ENCODE measurements around the gene DXO.

The DXO gene

DNA sequence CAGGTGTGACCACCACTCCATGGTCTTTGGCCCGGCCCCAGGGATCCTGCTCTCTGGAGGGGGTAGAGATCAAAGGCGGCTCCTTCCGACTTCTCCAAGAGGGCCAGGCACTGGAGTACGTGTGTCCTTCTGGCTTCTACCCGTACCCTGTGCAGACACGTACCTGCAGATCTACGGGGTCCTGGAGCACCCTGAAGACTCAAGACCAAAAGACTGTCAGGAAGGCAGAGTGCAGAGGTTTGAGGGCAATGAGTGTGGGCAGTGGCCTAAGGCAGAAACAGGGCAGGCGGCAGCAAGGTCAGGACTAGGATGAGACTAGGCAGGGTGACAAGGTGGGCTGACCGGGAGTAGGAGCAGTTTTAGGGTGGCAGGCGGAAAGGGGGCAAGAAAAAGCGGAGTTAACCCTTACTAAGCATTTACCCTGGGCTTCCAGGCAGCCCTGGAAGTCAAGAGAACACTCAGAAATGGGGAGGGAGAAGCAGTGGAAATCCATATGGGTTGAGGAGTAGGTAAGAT lies 25.5 kb downstream of the DXO start:
- TF ChIP-seq, protein P1, sequence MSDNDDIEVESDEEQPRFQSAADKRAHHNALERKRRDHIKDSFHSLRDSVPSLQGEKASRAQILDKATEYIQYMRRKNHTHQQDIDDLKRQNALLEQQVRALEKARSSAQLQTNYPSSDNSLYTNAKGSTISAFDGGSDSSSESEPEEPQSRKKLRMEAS (IDR thresholded peaks at IDR 0.05) = no peak
- no peak for TF ChIP-seq ZBTB7A (IDR thresholded peaks at IDR 0.05; ENCODE audit: low read depth)
- TF ChIP-seq, protein P2, sequence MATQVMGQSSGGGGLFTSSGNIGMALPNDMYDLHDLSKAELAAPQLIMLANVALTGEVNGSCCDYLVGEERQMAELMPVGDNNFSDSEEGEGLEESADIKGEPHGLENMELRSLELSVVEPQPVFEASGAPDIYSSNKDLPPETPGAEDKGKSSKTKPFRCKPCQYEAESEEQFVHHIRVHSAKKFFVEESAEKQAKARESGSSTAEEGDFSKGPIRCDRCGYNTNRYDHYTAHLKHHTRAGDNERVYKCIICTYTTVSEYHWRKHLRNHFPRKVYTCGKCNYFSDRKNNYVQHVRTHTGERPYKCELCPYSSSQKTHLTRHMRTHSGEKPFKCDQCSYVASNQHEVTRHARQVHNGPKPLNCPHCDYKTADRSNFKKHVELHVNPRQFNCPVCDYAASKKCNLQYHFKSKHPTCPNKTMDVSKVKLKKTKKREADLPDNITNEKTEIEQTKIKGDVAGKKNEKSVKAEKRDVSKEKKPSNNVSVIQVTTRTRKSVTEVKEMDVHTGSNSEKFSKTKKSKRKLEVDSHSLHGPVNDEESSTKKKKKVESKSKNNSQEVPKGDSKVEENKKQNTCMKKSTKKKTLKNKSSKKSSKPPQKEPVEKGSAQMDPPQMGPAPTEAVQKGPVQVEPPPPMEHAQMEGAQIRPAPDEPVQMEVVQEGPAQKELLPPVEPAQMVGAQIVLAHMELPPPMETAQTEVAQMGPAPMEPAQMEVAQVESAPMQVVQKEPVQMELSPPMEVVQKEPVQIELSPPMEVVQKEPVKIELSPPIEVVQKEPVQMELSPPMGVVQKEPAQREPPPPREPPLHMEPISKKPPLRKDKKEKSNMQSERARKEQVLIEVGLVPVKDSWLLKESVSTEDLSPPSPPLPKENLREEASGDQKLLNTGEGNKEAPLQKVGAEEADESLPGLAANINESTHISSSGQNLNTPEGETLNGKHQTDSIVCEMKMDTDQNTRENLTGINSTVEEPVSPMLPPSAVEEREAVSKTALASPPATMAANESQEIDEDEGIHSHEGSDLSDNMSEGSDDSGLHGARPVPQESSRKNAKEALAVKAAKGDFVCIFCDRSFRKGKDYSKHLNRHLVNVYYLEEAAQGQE (IDR thresholded peaks at IDR 0.05; ENCODE audit: low read depth) = no peak
- no peak for TF ChIP-seq CREB1 (IDR thresholded peaks at IDR 0.05; ENCODE audit: low read depth)
- no peak for TF ChIP-seq YY1 (IDR thresholded peaks at IDR 0.05; ENCODE audit: low read depth)
- no peak for TF ChIP-seq TAF1 (IDR thresholded peaks at IDR 0.05; ENCODE audit: low read depth)
- no peak for TF ChIP-seq NFIC (IDR thresholded peaks at IDR 0.05)
- TF ChIP-seq TEAD4 (IDR thresholded peaks at IDR 0.05) = no peak
- TF ChIP-seq FOXM1 (IDR thresholded peaks at IDR 0.05; ENCODE audit: borderline replicate concordance, low read depth) = no peak

DNA sequence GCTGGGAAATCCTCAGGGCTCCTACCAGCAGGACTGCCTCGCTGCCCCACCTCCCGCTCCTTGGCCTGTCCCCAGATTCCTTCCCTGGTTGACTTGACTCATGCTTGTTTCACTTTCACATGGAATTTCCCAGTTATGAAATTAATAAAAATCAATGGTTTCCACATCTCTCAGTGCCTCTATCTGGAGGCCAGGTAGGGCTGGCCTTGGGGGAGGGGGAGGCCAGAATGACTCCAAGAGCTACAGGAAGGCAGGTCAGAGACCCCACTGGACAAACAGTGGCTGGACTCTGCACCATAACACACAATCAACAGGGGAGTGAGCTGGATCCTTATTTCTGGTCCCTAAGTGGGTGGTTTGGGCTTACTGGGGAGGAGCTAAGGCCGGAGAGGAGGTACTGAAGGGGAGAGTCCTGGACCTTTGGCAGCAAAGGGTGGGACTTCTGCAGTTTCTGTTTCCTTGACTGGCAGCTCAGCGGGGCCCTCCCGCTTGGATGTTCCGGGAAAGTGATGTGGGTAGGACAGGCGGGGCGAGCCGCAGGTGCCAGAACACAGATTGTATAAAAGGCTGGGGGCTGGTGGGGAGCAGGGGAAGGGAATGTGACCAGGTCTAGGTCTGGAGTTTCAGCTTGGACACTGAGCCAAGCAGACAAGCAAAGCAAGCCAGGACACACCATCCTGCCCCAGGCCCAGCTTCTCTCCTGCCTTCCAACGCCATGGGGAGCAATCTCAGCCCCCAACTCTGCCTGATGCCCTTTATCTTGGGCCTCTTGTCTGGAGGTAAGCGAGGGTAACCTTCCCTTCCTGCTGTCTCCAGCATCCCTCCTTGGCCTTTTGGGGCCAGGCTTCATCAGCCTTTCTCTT lies 26.2 kb downstream of the DXO start, which contains the start of gene CFB:
Gene CFB, plus strand, starts transcription at position 589 of the 863 bp plus-strand sequence. Its CDS starts 127 bp downstream, at position 716.
- TF ChIP-seq RAD21 (IDR thresholded peaks at IDR 0.05; ENCODE audit: low read depth) (no peak), CEBPB (IDR thresholded peaks at IDR 0.05) (no peak), TCF12 (IDR thresholded peaks at IDR 0.05; ENCODE audit: low read depth) (no peak), ZBTB7A (IDR thresholded peaks at IDR 0.05; ENCODE audit: low read depth) (no peak), FOXM1 (IDR thresholded peaks at IDR 0.05; ENCODE audit: borderline replicate concordance, low read depth) (no peak), TAF1 (IDR thresholded peaks at IDR 0.05; ENCODE audit: low read depth) (no peak), EGR1 (IDR thresholded peaks at IDR 0.05) (no peak), TEAD4 (IDR thresholded peaks at IDR 0.05) (no peak), NFIC (IDR thresholded peaks at IDR 0.05) (no peak), CREB1 (IDR thresholded peaks at IDR 0.05; ENCODE audit: low read depth) (no peak), EP300 (IDR thresholded peaks at IDR 0.05; ENCODE audit: borderline replicate concordance) (no peak), YY1 (IDR thresholded peaks at IDR 0.05; ENCODE audit: low read depth) (no peak)
- TF ChIP-seq, protein P3, sequence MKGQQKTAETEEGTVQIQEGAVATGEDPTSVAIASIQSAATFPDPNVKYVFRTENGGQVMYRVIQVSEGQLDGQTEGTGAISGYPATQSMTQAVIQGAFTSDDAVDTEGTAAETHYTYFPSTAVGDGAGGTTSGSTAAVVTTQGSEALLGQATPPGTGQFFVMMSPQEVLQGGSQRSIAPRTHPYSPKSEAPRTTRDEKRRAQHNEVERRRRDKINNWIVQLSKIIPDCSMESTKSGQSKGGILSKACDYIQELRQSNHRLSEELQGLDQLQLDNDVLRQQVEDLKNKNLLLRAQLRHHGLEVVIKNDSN (IDR thresholded peaks at IDR 0.05) = no peak
- TF ChIP-seq, protein P1 (IDR thresholded peaks at IDR 0.05) = no peak
- TF ChIP-seq, protein P2 (IDR thresholded peaks at IDR 0.05; ENCODE audit: low read depth) = no peak

DNA sequence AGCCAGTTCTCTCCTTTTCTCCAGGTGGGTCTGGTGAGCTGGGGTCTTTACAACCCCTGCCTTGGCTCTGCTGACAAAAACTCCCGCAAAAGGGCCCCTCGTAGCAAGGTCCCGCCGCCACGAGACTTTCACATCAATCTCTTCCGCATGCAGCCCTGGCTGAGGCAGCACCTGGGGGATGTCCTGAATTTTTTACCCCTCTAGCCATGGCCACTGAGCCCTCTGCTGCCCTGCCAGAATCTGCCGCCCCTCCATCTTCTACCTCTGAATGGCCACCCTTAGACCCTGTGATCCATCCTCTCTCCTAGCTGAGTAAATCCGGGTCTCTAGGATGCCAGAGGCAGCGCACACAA lies 26.8 kb downstream of the DXO start:
- no peak for TF ChIP-seq ZBTB7A (IDR thresholded peaks at IDR 0.05; ENCODE audit: low read depth)
- TF ChIP-seq RAD21 (IDR thresholded peaks at IDR 0.05; ENCODE audit: low read depth) = no peak
- TF ChIP-seq YY1 (IDR thresholded peaks at IDR 0.05; ENCODE audit: low read depth) = no peak
- TF ChIP-seq CREB1 (IDR thresholded peaks at IDR 0.05; ENCODE audit: low read depth) = no peak
- TF ChIP-seq TEAD4 (IDR thresholded peaks at IDR 0.05) = no peak
- TF ChIP-seq EGR1 (IDR thresholded peaks at IDR 0.05) = no peak
- no peak for TF ChIP-seq NFIC (IDR thresholded peaks at IDR 0.05)
- TF ChIP-seq FOXM1 (IDR thresholded peaks at IDR 0.05; ENCODE audit: borderline replicate concordance, low read depth) = no peak
- TF ChIP-seq CEBPB (IDR thresholded peaks at IDR 0.05) = no peak
- no peak for TF ChIP-seq EP300 (IDR thresholded peaks at IDR 0.05; ENCODE audit: borderline replicate concordance)
- no peak for TF ChIP-seq TCF12 (IDR thresholded peaks at IDR 0.05; ENCODE audit: low read depth)
- TF ChIP-seq, protein P2 (IDR thresholded peaks at IDR 0.05; ENCODE audit: low read depth) = no peak
- TF ChIP-seq, protein P1 (IDR thresholded peaks at IDR 0.05) = no peak
- TF ChIP-seq TAF1 (IDR thresholded peaks at IDR 0.05; ENCODE audit: low read depth) = no peak
- TF ChIP-seq, protein P3 (IDR thresholded peaks at IDR 0.05) = no peak

All from Ishikawa (cell line).